Activated CD4-positive, CD25-positive, alpha-beta regulatory T cell treated with anti-CD3 and anti-CD28 coated beads, Interleukin-2, amount 50 U/mL, for 16 hours (primary cell): ENCODE results near the gene CHML.

Experiments
- DNase-seq: peaks from one replicate; pipeline ENCODE4 v3.0.0-alpha.2; 2020; ENCODE audit warnings: low read depth, low spot score

The CHML gene

DNA sequence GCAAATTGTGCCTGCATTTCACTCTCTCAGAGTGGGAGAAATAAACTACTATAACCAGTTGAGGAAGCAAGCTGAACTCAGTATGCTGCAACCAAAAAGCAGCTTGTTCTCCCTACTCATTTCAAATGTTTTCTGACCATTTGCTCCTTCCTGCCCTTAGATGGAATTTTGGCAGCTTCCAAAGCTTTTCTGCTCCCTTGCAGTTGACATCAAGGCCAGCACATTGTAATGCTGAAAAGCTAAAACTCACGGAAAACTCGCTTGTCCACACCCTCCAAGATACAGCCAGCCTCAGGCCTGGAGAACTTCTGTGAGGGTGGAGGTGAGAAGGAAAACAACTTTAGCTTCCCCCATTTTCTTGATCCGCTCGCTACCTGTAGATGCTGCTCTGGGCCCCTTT lies 5.0 kb upstream of the CHML start:
- DNase-seq, result no peak

DNA sequence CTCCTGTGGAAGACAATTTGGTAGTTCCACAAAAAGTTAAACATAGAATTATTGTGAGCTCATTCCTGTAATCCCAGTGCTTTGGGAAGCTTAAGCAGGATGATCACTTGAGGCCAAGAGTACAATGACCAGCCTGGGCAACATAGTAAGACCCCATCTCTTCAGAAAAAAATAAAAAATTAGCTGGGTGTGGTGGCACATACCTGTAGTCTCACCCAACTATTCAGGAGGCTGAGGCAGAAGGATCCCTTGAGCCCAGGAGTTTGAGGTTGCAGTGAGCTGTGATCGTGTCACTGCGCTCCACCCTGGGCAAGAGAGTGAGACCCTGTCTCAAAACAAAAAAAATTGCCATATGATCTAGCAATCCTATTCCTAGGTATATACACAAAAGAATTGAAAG lies 4.1 kb upstream of the CHML start:
- no peak for DNase-seq

DNA sequence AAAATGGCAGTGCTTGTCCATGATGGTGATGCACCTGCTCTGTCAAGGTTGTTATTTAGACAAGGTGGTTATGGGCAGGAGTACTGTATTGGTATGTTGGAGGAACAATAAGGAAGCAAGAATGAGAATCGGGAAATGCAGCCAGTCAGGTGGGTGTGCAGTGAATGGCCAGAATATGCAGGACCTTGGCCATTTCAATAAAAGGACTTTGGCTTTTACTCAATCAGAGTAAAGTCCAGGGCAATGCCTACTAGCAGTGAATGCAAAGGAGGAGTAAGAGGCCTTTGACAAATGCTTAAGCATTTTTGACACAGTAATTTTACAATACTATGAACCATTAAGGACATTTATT lies 2.4 kb upstream of the CHML start:
- DNase-seq, result no peak

DNA sequence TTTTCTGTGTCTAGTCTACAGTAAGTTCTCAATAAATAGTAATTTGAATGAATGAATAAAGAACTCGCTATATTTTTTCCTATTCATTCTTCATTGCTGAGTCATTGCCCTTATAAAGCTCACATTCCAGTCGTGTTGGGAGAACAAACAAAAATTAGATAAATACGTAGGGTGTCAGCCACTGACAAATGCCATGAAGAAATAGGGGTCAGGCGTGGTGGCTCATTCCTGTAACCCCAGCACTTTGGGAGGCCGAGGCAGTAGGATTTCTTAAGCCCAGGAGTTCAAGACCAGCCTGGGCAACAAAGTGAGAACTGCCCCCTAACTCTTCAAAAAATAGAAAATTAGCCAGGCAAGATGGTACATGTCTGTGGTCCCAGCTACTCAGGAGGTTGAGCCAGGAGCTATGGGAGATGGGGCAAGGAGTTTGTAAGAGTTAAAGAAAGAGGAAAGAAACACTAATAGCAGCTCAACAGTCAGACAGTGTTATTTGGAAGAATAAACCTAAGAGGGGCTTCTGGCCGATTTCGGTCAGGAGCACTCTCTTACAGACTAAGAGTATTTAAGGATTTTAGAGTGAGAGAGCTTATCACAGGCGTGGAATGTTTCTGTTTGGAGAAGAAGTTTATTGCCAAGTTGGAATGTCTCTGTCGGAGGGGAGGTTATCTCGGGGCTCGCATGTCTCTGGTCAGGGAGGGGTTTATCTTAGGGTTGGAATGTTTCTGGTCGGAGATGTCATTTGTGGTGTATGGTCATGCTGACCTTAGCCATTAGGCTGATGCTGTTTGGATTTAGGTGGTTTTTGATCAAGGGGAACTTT lies 1.8 kb upstream of the CHML start:
- no peak for DNase-seq

- no peak for DNase-seq
Observed at GRCh38 chr1:241640867-241641622, 876 bp upstream of the CHML start.

GRCh38 chr1:241639623-241640148 lies 483 bp downstream of the CHML start:
- DNase-seq, result no peak

- no peak for DNase-seq
Observed at GRCh38 chr1:241638909-241639622, 1.1 kb downstream of the CHML start.

DNA sequence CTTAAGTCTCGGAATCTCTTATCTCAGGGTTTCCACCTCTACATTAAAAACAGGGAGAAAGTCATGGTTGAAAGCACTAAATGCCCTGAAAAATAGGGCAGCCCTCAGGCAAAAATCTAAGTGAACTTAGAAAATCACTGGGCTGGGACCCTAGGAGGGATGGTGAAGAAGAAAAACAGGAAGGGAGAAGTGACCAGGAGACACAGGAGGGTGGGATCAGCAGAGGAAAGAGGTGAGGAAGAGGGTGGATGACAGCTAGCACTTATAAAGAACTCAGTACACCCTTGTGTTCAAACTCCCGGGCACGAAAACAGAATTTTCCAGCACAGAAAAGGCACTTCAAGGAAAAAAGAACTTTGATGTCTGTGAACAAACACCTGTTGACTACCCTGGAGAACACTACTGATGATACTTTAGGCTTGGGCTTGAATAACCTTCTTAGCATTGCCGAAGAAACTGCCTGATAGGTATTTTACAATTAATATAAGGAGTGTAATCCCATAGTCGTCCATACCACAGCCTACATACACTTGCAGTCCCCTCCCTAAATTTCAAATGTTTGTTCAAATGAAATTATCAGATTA lies 2.0 kb downstream of the CHML start:
- DNase-seq, result no peak

- no peak for DNase-seq
Observed at GRCh38 chr1:241637604-241638003, 2.6 kb downstream of the CHML start.

GRCh38 chr1:241637046-241637590 lies 3.1 kb downstream of the CHML start:
- no peak for DNase-seq

- no peak for DNase-seq
Observed at GRCh38 chr1:241636291-241636690, 3.9 kb downstream of the CHML start.

DNA sequence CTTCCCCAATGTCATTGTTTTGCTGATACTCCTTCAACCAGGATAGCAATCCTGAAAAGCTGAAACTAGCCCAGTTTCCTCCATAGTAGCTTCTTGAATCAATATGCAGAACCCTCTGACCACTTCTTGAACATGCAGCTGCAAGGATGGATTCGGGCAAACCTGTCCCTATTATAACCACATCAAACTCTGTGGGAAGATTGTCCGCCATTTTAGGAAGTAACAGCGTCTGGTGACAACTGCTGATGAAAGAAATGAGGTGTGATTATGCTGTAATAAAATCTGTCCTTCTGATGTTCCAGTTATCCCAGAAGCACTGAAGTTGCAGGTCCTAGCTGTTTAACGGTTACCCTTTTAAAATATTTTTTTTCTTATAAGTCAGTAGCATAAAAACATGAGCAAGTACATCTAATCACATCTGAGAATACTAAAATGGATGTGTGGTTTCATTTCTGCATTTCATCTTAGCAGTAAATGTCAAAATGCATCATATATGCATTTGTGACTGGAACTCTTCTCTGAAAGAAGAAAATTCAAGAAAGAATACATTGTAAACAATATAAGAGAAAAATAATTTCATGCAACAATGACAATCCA lies 4.5 kb downstream of the CHML start:
- DNase-seq, result no peak

- no peak for DNase-seq
Observed at GRCh38 chr1:241632987-241633386, 7.2 kb downstream of the CHML start.

DNA sequence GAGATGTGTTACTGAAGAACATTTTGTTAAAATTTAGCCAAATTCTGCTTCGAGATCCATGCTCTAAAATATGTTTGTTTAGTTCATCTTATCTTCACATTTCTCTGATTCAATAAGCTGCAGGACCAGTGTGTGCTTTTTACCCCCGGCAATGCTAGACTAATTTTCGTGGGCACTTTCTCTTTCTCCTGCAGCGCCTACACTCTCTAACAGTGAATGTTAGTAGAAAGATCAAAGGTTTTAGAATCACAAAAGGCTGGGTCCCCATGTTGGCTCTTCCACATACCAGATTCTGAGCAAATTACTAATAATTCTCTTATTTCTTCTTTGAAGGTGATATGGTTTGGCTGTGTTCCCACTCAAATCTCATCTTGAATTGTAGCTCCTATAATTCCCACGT lies 8.5 kb downstream of the CHML start:
- DNase-seq, result no peak

- no peak for DNase-seq
Observed at GRCh38 chr1:241630899-241631298, 9.3 kb downstream of the CHML start.

DNA sequence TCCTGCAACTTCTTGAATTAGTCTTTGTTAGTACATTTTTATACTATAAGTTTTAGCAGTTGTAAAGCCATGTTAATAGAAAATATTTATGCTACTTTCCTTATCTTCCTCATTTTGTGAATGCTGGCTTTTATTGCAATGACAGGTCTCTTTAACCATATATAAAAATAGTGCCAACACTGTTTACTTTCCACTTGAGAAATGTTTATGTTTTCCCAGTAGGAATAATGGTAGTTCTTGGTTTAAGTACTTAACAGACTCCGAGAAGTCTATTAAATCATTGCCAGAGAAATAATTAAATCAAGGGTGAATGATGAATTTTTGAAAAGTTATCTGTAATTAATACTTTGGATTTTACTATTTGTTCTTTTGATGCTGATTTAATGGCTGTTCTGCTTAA lies 9.7 kb downstream of the CHML start:
- DNase-seq, result no peak

DNA sequence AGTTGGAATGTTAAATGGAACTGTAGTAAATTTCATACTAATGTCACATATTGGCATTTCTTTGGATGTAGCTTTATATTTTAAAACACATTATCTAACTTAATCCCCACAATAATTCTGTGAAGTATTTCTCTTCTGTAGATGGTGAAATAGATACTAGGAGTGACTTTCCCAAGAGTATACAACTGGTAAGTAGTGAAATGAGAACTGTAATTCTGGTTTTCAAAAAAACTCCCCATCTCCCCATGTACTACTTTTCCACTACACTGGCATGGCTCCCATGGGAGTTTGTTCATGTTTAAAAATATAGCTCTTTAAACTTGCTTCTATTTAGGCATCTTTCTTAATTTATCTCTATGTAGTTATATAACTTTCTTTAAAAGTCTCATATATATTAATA lies 10.2 kb downstream of the CHML start:
- DNase-seq, result no peak

- peak; percentile 18 for DNase-seq
Observed at GRCh38 chr1:241627453-241628259, 12.5 kb downstream of the CHML start.

DNA sequence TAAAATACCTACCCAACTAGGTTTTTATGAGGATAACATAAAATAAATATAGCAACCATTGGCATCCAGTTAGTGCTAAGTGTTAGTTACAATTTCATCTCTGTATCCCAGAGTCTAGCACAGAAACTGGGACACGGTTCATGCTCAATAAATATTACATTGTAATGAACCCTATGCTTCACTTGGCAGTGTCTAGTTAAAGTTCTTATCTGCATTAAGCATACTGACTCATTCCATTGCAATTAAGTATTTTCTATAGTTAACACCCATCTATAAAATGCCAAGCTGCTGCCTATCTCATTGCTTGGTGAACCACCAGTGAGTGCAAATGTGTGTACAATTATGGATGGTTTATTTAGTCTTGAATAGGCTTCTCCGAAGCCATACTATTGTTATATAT lies 15.2 kb downstream of the CHML start:
- DNase-seq, result no peak

DNA sequence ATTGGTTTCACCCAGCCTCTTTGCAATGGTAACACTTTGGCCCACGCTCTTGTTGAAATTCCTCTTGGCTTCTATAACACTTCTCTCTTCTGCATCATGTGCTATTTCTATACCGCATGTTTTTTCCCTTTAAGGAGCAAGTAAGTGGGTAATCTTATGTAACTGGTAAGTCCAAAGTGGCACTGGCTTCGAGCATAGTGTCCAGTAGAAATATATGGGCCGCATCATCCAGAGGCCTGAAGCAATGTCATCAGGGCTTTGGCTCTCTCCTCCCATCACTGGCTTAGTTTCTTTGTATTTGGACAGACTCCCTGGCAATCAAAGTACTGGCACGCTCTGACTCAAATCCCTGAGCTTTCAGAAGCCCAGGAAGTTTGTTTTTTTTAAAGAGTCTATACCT lies 17.5 kb downstream of the CHML start:
- no peak for DNase-seq
